Erythroblast (primary cell): ENCODE results near the gene ACSF3.

Experiments
- GATA1 ChIP-seq: IDR thresholded peaks from 2 replicates; pipeline ENCODE4 v1.6.1; 2011; ENCODE audit warnings: low read depth, mild to moderate bottlenecking, control low read depth, low read length, moderate library complexity
- POLR2A ChIP-seq: IDR thresholded peaks from 2 replicates; pipeline ENCODE4 v1.6.1; 2011; ENCODE audit warnings: mild to moderate bottlenecking, low read length

DNA sequence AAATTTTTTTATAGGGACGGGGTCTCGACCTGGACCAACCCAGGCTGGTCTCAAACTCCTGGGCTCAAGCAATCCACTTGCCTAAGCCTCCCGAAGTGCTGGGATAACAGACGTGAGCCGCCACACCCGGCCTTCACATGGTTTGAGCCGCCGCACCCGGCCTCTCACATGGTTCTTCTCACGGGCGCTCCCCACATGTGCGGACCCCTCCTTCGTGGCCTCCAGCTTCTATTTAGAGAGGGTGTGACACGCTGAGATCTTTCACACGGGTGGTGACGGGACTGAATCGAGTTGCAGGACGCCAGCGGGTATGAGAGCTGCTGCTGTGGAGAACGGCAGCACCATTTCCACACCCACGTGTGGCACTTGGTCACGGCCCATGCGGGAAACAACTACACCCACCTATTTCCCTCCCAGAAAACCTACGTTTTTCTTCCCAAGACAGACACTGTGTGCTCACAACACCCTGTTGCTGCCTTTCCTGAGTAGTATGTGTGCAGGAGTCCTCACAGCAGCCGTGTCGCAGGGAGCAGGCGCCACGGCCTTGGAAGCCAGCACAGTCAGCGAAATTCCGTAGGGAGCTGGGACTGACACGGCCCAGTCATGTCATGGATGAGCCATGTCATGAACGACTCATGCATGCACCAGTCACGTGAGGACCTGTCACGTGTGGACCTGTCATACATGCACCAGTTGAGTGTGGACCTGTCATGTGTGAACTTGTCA lies 20.1 kb upstream of the ACSF3 start:
- no peak for TF ChIP-seq POLR2A
- no peak for TF ChIP-seq GATA1
